Muscle layer of duodenum (tissue), 2 donors: ENCODE results near the gene OSTN.
"Not testable (repeated sequence)": the region's sequence is repeated elsewhere in the genome, so short reads cannot be mapped to it uniquely, and the experiment has no call there.

Experiments used
- H3K27ac ChIP-seq: one replicate; pipeline ENCODE4 v1.7.0; 2013; ENCODE audit warnings: mild to moderate bottlenecking, low read length
- H3K27me3 ChIP-seq: one replicate; pipeline ENCODE4 v1.7.0; 2013; ENCODE audit warnings: low read depth, mild to moderate bottlenecking, control low read depth, low read length
- H3K36me3 ChIP-seq, 2 donors: one replicate each; pipeline ENCODE4 v1.7.0; 2013; ENCODE audit warnings: low read length in 2 of 2, control low read depth in 1 of 2, mild to moderate bottlenecking in 1 of 2; ENCODE audit not compliant: insufficient read depth in 2 of 2, control insufficient read depth in 1 of 2
- H3K4me1 ChIP-seq, 2 donors: one replicate each; pipeline ENCODE4 v1.7.0; 2013; ENCODE audit warnings: low read length in 2 of 2, mild to moderate bottlenecking in 2 of 2, control low read depth in 1 of 2, moderate library complexity in 1 of 2; ENCODE audit not compliant: insufficient read depth in 2 of 2, control insufficient read depth in 1 of 2
- H3K4me3 ChIP-seq, 2 donors: one replicate each; pipeline ENCODE4 v1.7.0; 2013; ENCODE audit warnings: low read length in 2 of 2, low read depth in 1 of 2, mild to moderate bottlenecking in 1 of 2
- H3K9me3 ChIP-seq, 2 donors: one replicate each; pipeline ENCODE4 v1.7.0; 2013; ENCODE audit warnings: low read length in 2 of 2, control low read depth in 1 of 2, mild to moderate bottlenecking in 1 of 2; ENCODE audit not compliant: control insufficient read depth in 1 of 2
- donor health status: healthy.

Gene OSTN, protein sequence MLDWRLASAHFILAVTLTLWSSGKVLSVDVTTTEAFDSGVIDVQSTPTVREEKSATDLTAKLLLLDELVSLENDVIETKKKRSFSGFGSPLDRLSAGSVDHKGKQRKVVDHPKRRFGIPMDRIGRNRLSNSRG

DNA sequence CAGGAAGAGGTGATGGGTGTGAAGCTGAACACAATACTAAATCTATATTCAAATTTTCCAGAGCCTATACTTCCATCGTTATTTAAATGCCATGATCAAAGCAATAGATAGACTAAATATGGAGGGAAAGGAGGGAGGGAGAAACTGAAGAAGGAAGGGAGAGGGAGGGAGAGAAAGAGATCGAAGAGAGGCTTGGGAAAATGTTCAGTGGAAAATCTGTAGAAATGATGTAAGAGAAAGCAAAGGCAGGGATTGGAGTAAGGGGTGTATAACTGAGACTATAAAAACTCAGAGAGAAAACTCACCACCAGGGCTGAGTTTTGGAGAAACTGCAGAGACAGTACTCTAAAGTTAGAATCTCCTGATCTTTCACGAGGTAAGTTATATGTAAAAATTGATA lies at the start of gene OSTN:
OSTN (plus strand) TSS at position 310 of the 400 bp plus-strand sequence. CDS start 13,292 bp downstream, outside the sequence.
- H3K27me3 ChIP-seq: no peaks in the 10 kb centered on the region
- H3K4me1 ChIP-seq: no peaks in the 10 kb centered on the region
- no peaks in the 10 kb centered on the region for H3K9me3 ChIP-seq
- no peak within 1 kb of the TSS for H3K27ac ChIP-seq
- H3K36me3 ChIP-seq: no peaks in the 10 kb centered on the region
- H3K4me3 ChIP-seq: no peak within 1 kb of the TSS

DNA sequence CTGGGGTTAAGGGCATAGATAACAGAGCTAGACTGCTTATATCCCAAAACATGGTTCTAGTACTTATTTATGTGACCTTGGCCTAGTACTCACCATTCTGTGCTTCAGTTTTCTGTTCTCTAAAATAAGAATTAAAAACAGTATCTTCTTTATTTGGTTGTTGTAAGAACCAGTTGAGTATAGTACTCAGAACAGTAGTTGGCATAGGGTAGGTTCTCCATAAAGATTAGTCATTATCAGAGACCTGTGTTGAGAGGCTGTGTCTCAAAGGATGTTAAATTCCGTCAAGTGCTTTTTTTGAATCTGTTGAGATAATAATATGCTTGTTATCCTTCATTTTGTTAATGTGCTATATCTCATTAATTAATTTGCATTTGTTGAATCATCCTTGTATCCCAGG lies 47.4 kb upstream of the OSTN start:
- no peak overlapping the region for H3K4me3 ChIP-seq
- no peak overlapping the region for H3K27ac ChIP-seq
- no peaks in the 10 kb centered on the region for H3K27me3 ChIP-seq
- peaks cover 10 to 11% of the 10 kb centered on the region in 2 donors for H3K9me3 ChIP-seq
- no peaks in the 10 kb centered on the region for H3K4me1 ChIP-seq
- no peaks in the 10 kb centered on the region for H3K36me3 ChIP-seq

DNA sequence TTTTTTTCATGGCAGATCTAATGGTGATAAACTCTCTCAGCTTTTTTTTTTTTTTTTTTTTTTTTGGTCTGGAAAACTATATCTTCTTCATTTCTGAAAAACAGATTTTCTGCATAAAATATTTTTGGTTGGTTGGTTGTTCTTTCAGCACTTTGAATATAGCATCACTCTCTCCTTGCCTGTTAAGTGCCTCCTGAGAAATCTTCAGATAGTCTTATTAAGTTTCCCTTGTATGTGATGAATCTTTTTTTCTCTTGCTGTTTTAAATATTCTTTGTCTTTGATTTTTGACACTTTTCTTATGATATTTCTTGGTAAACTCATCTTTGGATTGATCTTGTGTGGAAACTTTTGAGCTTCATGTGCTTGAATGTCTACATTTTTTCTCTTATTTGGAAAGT lies 44.2 kb upstream of the OSTN start:
- H3K9me3 ChIP-seq: peaks cover 10 to 11% of the 10 kb centered on the region in 2 donors
- H3K27ac ChIP-seq: no peak overlapping the region
- H3K36me3 ChIP-seq: no peaks in the 10 kb centered on the region
- no peaks in the 10 kb centered on the region for H3K4me1 ChIP-seq
- H3K27me3 ChIP-seq: no peaks in the 10 kb centered on the region
- no peak overlapping the region for H3K4me3 ChIP-seq

DNA sequence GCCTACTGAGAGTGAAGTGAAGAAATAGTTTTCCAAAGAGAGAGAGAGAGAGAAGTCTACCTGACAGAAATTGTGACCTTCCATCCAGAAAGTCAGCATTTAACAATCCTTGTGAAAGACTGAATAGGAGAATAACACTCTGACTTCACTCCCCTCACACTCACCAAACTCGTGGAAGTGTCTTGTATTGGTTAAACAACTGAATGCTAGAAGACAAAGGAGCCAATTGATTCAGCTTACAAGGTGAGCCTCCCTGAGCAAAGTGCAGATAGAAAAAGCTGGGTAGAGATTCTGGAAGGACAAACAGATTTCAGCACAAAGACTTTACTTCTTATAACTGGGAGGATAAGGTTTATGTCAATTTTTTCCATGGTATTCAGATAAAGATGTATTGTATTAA lies 40.8 kb upstream of the OSTN start:
- Histone ChIP-seq H3K27me3 (no peaks in the 10 kb centered on the region), H3K4me1 (no peaks in the 10 kb centered on the region), H3K9me3 (peaks cover 10 to 11% of the 10 kb centered on the region in 2 donors)

DNA sequence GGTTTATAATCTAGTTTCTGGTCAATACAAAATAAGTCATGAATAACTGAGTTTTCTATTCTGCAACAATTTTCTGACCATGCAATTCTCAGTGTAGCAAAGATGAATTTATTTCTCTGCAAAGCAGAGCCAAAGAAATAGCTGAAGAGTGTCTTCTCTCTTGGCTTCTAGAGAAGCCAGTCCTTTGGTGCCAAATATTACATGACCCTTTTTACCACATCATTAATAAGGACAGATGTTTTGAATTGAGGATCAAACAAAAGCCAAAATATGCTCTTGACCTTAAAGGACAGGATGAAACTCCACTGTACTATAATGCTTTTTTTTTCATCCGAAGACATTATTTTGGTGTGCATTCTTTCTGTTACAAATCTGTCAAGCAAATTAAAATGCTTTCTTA lies 40.2 kb upstream of the OSTN start:
- Histone ChIP-seq H3K27ac (no peak overlapping the region), H3K4me3 (no peak overlapping the region), H3K4me1 (no peaks in the 10 kb centered on the region), H3K27me3 (no peaks in the 10 kb centered on the region), H3K9me3 (peaks cover 7 to 11% of the 10 kb centered on the region in 2 donors), H3K36me3 (no peaks in the 10 kb centered on the region)

More for the DNA sequence above, 40.8 kb upstream of the OSTN start:
- no peak overlapping the region for H3K27ac ChIP-seq
- no peaks in the 10 kb centered on the region for H3K36me3 ChIP-seq
- H3K4me3 ChIP-seq: no peak overlapping the region

DNA sequence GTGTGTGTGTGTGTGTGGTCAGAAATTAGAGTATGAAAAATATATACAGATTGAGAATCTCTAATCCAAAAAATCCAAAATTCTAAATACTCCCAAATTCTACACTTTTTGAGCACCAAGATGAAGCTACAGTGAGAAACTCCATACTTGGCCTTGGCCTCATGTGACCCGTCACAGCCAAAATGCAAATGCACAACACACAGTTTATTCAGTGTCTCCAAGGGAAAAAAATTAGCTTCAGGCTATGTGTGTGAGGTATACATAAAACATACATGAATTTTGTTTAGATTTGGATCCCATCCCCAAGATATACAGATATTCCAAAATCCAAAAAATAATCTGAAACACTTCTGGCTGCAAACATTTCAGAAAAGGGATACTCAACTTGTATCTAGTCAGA lies 33.2 kb upstream of the OSTN start:
- no peaks in the 10 kb centered on the region for H3K4me1 ChIP-seq
- no peaks in the 10 kb centered on the region for H3K9me3 ChIP-seq
- no peaks in the 10 kb centered on the region for H3K27me3 ChIP-seq
- no peak overlapping the region for H3K27ac ChIP-seq
- H3K36me3 ChIP-seq: no peaks in the 10 kb centered on the region
- H3K4me3 ChIP-seq: no peak overlapping the region

DNA sequence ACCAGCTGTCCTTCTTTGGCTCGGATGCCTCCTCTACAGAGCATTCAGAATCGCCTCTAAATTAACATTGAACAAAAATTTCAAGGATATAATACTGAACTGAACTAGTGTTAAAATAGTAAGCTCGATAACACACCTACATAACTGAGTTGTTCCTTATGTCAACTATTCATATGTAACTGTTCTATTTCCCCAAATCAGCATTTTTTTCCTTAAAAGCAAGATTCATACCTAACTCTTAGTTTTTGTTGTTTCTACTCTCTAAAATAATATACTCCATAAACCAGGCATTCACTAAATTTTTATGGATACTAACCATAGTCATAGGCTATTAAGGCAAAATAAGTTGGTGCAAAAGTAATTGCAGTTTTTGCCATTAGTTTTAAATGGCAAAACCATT lies 32.7 kb upstream of the OSTN start:
- Histone ChIP-seq H3K9me3 (no peaks in the 10 kb centered on the region), H3K36me3 (no peaks in the 10 kb centered on the region), H3K4me3 (no peak overlapping the region), H3K27me3 (no peaks in the 10 kb centered on the region), H3K4me1 (no peaks in the 10 kb centered on the region), H3K27ac (no peak overlapping the region)

DNA sequence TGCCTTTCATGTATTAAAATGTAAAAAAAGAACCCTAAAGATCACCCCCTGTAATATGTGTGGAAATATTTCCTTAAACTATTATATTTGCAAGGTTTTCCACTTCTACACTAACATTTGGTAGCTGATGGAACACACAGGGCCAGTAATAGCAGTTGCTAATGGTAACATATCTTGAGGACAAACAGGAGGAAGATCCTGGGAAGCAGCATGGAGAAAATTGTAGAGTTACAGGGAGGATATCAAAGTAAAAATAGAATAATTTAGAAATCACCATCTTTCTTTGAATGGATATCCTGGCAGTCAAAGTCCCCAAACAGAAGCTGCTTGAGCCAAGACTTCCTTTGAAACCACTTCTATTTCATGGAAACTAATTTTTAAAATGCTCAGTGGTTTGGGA lies 29.5 kb upstream of the OSTN start:
- no peak overlapping the region for H3K27ac ChIP-seq
- no peaks in the 10 kb centered on the region for H3K36me3 ChIP-seq
- H3K9me3 ChIP-seq: no peaks in the 10 kb centered on the region
- no peaks in the 10 kb centered on the region for H3K27me3 ChIP-seq
- no peak overlapping the region for H3K4me3 ChIP-seq
- no peaks in the 10 kb centered on the region for H3K4me1 ChIP-seq

DNA sequence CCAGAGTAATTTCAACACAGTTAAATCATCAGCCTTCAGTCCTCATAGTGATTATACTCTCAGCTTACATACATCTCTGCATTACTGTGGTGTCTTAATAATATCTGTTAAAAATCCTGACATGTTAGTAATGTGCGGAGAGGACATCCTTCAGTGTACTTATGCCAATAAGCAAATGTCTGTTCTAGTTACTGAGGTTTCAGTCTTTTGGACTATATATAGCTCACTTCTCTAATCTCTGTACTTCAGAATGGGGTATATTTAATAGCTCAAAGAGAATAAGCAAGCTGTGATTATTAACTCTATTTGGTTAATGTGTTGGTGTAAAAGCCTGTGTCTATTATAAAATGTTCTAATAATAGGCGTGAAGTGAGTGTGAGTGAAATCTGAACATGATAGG lies 28.9 kb upstream of the OSTN start:
- H3K9me3 ChIP-seq: no peaks in the 10 kb centered on the region
- H3K4me1 ChIP-seq: no peaks in the 10 kb centered on the region
- H3K4me3 ChIP-seq: no peak overlapping the region
- H3K36me3 ChIP-seq: no peaks in the 10 kb centered on the region
- H3K27me3 ChIP-seq: no peaks in the 10 kb centered on the region
- H3K27ac ChIP-seq: no peak overlapping the region

DNA sequence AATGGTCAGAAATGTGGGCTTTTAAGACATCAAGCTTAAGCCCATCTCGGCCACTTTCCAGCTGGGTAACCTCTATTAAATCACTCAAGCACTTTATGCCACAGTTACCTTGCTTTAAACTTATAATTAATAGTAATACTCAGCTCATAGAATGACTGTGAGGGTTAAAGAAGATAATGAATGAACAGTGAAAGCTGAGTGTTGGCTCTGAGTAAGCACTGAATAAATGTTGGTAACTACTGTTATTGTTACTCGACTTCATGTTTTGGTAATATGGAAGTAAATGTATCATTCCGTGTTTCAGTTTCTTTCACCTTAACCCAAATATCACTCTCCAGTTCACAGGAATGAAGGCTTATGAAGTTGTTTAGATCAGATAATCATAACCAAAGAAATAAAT lies 23.9 kb upstream of the OSTN start:
- Histone ChIP-seq H3K27ac (no peak overlapping the region), H3K4me1 (no peaks in the 10 kb centered on the region), H3K9me3 (no peaks in the 10 kb centered on the region), H3K4me3 (no peak overlapping the region), H3K27me3 (no peaks in the 10 kb centered on the region), H3K36me3 (no peaks in the 10 kb centered on the region)

DNA sequence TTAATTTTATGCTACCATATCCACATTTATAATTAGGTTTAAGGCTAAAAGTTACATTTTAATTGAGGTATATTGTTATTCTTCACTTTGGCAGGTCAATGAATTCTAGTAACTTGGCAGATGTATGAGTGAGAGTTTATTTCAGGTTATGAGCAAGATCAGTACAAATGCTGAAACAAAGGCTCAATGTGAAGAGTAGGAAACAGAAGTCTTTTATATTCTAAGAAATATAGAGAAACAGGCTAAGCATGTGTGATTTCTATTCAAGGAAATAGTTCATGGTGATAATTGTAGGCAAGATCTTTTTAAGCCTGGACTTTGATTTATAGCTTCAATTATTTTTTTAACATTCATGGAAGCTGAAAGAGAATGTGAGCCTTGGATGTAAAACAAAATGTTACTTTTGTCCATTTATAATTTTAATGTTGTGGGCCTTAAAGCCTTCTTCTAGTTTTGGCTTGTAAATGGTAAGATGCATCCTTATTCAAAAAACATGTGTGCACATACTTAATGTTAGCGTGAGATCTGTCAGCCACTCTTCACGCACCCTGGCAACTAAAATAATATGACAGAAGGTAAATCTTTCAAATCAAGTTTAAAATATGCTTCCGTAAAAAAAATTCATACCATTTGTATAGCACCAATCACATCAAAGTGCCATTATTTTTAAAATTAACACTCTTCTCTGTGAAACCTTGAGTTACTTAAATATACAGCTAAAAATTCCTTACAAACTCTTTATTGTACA lies 22.8 kb upstream of the OSTN start:
- Histone ChIP-seq H3K4me1 (no peaks in the 10 kb centered on the region), H3K9me3 (no peaks in the 10 kb centered on the region), H3K4me3 (no peak overlapping the region), H3K27me3 (no peaks in the 10 kb centered on the region), H3K36me3 (no peaks in the 10 kb centered on the region), H3K27ac (no peak overlapping the region)

DNA sequence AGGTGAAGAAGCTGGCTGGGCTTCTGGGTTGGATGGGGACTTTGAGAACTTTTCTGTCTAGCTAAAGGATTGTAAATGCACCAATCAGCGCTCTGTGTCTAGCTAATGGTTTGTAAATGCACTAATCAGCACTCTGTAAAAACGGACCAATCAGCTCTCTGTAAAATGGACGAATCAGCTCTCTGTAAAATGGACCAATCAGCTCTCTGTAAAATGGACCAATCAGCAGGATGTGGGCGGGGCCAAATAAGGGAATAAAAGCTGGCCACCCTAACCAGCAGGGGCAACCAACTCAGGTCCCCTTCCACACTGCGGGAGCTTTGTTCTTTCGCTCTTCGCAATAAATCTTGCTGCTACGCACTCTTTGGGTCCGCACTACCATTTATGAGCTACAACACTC lies 13.7 kb upstream of the OSTN start:
- H3K4me1 ChIP-seq, H3K36me3 ChIP-seq, H3K27me3 ChIP-seq, H3K27ac ChIP-seq, H3K9me3 ChIP-seq, H3K4me3 ChIP-seq: not testable (repeated sequence)
